GM19099 (cell line): Measurements from ENCODE around the gene CPEB2.

ENCODE experiments used
- POLR2A ChIP-seq: IDR thresholded peaks from 3 replicates; pipeline ENCODE4 v1.6.1; 2011; ENCODE audit warnings: low read depth; ENCODE audit not compliant: insufficient read length; ENCODE audit errors: extremely low read depth

Gene CPEB2

GRCh38 chr4:15075875-15076274, 73.6 kb downstream of the CPEB2 start:
- no peak for TF ChIP-seq POLR2A

DNA sequence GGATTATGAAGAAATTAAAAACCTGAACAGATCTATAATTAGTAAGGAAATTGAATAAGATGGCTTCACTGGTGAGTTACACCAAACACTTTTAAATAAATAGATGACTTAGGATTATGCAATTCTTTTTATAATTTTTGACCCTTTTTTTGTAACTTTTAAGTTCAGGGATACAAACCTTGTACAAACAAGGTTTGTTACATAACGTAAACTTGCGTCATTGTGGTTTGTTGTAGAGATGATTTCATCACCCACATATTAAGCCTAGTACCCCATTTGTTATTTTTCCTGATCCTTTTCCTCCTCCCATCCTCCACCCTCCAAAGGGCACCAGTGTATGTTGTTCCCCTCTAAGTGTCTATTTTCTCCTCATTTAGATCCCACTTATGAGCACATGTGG, 75.7 kb downstream of the CPEB2 start:
- TF ChIP-seq POLR2A, result no peak

GRCh38 chr4:15078682-15079642, 76.7 kb downstream of the CPEB2 start:
- no peak for TF ChIP-seq POLR2A

GRCh38 chr4:15084780-15085179, 82.5 kb downstream of the CPEB2 start:
- TF ChIP-seq POLR2A, result no peak

DNA sequence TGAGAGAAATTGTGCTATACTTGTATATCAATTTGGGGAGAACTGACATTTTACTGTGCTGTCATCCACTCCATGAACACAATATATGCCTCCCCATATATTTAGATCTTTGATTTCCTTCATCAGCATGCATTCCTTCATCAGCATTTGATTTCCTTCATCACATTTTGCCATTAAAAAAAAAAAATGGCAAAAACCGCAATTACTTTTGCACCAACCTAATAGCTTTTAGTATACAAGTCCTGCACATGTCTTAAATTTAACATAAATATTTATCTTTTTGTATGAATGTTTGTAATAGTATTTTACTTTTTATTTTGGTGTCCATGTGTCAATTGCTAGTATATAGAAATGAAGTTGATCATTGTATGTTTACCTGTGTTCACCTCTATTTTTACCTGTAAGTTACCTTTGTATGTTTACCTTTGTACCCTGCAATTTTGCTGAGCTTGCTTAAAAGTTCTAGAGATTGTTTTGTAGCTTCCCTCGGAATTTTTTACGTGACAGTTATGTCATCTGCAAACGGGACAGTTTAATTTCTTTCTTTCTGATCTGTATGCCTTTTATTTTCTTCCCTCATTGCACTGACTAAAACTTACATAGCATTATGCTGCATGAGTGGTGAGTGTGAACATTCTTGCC, 86.2 kb downstream of the CPEB2 start:
- no peak for TF ChIP-seq POLR2A

DNA sequence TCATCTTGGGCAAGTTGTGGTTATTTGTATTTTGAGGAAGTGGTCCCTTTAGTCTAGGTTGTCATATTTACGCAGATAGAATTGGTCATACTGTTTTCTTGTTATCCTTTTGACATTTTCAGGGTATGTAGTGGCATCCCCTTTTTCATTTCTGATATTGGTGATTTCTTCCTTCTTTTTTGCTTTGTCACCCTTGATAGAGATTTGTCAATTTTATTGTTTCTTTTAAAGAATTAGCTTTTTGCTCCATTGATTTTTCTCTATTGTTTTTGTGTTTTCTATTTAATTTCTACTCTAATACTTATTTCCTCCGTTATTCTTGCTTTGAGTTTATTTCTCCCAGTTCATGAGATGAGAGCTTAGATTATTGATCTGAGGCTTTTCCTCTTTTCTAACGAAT, 87.7 kb downstream of the CPEB2 start:
- TF ChIP-seq POLR2A, result no peak

- no peak for TF ChIP-seq POLR2A
Measured at GRCh38 chr4:15100380-15100779, 98.1 kb downstream of the CPEB2 start.

DNA sequence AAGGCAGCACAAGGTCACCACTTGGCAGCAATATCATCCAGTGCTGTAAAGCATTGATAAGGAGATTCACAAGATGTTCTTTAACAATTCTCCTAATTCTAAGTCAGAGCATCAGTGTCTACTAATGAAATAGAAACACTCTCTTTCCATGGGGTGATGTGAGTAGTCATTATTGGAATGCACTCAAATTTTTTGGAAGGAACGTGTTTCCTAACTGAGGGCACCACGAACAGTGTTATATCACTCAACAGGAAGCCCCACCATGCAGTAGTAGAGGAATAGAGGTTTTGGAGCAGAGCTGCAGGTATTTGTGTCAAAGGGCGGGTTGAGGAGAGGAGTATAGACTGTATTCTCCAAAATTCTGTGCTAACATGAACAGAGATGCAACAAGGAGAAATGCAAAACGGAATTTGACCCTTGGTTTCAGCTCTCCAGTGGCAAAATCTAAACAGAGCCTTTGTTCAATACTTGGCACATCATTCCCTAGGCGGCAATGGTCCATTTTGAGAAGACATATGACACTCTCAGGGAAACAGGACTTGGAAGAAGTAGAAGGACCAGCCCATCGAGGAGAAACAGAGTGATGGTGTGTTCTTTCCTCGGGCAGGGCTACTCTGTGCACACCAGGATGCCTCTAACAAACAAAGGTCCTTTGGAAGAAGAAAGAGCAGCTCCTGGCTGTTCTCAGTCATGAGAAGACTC, 98.9 kb downstream of the CPEB2 start:
- no peak for TF ChIP-seq POLR2A

GRCh38 chr4:15104825-15105224, 102.5 kb downstream of the CPEB2 start:
- no peak for TF ChIP-seq POLR2A

GRCh38 chr4:15106399-15106798, 104.1 kb downstream of the CPEB2 start:
- TF ChIP-seq POLR2A, result no peak

DNA sequence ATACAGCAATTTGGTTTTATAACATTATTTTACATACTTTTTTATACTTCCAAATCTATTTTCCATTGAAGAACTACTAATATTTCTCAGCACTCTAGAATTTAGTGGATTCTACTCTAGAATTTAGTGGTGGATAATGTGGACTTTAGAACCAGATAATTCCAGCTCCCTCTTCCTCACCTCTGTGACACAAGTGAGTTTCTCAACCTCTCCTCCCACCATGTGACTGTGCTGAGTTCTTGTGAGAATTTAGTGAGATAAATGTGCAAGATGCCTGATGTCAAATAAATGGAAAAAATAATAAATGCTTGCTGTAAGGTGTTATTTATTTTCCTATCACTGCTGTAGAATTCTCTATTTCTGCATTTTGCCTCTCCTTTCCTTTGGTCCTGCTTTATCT, 107.3 kb downstream of the CPEB2 start:
- no peak for TF ChIP-seq POLR2A

DNA sequence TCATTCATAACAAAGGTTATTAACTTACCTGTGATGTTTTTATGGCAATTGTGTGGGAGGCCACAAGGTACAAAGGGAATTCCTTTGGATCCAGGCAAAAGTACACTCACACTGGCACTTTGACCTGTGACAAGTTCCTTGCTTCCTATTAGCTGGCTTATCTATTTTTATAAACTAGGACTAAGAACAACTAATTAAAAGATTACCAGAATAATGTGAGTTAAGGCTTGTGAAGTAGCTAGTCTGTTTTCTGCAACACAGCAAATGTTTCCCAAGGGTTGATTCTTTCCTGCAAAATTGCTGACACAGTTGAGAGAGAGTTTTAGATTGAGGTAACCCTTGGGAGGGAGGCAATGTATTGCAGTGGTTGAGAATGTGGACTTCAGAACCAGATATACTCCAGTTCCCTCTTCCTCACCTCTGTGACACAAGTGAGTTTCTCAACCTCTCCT, 107.9 kb downstream of the CPEB2 start:
- TF ChIP-seq POLR2A, result no peak

DNA sequence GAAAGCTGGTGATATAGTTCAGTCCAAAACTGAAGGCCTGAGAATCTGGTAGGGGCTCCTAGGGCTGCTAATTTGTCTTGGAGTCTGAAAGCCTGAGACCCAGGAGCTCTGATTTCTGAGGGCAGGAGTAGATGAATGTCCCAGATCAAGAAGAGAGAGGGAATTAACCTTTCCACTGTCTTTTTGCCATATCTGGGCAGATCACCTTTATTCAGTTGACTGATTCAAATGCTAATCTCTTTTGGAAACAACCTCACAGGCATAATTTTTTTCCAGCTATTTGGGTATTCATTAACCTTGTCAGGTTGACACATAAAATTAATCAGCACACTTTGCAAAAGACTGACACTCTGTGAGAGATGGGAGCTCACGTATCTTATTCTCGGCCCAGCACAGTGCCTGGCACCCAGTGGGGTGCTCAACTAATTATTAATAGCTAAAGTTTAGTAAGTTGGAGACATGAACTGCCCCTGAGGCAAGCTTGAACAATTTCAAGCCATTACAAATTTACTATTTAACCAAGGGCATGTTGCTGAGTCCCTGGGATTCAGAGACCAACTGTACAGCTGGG, 114.3 kb downstream of the CPEB2 start:
- TF ChIP-seq POLR2A, result no peak

GRCh38 chr4:15117270-15117946, 115.1 kb downstream of the CPEB2 start:
- TF ChIP-seq POLR2A, result no peak

DNA sequence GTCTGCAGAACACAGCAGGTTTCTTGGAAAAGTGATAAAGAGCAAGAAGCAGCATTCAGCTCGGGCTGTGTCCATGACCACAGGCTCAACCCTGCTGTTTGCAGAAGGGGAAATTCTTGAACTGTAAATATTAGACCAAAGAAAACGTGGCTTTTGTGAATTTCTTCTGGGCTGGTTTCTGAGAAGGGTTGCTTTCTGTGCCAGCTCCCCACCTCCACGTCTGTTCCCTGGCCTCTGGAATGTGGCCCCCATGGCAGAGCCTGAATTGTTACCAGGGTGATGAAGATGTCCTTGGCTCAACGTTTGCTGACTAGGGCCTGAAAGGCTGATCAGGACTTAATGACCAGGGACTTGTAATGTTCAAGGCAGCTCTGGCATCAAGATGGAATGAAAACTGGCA, 116.0 kb downstream of the CPEB2 start:
- no peak for TF ChIP-seq POLR2A
